Common myeloid progenitor, CD34-positive (primary cell): ENCODE measurements around the gene XIAP.
"Not testable (repeated sequence)": the region's sequence is repeated elsewhere in the genome, so short reads cannot be mapped to it uniquely, and the experiment has no call there.

Source experiments
- CTCF ChIA-PET: fragments of 350-600 bp; sonication (Branson Sonifier 250); formaldehyde crosslinking; loops from one replicate; lab custom pipeline; 2021; ENCODE audit warnings: antibody characterized with exemption; lab: Charles Lee
- POLR2A ChIA-PET: fragments of 350-600 bp; sonication (Branson Sonifier 250); formaldehyde crosslinking; loops from one replicate; lab custom pipeline; 2021; ENCODE audit warnings: antibody characterized with exemption; lab: Charles Lee
- DNase-seq, 3 donors: peaks; one replicate each; pipeline versions ENCODE4 v3.0.0 to v3.0.0-alpha.2; 2013
- H3K27ac ChIP-seq, 2 experiments: 1 replicate in 1 of 2; 2 replicates in 1 of 2; pipeline ENCODE4 v1.7.0; 2013; ENCODE audit warnings: inconsistent platforms in 2 of 2, low read length in 2 of 2, mild to moderate bottlenecking in 2 of 2, low read depth in 1 of 2, moderate library complexity in 1 of 2; ENCODE audit not compliant: severe bottlenecking in 2 of 2, insufficient read depth in 1 of 2, poor library complexity in 1 of 2
- H3K27me3 ChIP-seq, 5 experiments: replicated peaks in 2 of 5; 1 replicate in 3 of 5; 2 replicates in 2 of 5; pipeline versions ENCODE4 v1.6.1 to v1.7.0; 2013; ENCODE audit warnings: low read length in 4 of 5, mild to moderate bottlenecking in 2 of 5, moderate library complexity in 2 of 5, inconsistent platforms in 1 of 5; ENCODE audit not compliant: insufficient read depth in 5 of 5, control insufficient read depth in 4 of 5
- H3K36me3 ChIP-seq, 4 experiments: 1 replicate in 2 of 4; 2 replicates in 2 of 4; pipeline versions ENCODE4 v1.6.1 to v1.7.0; 2013; ENCODE audit warnings: low read length in 3 of 4, control low read depth in 1 of 4, mild to moderate bottlenecking in 1 of 4; ENCODE audit not compliant: control insufficient read depth in 4 of 4, insufficient read depth in 4 of 4
- H3K4me1 ChIP-seq, 4 experiments: 1 replicate in 3 of 4; 2 replicates in 1 of 4; pipeline versions ENCODE4 v1.6.1 to v1.7.1; 2013; ENCODE audit warnings: low read length in 3 of 4, mild to moderate bottlenecking in 3 of 4, control low read depth in 1 of 4, inconsistent platforms in 1 of 4, moderate library complexity in 1 of 4; ENCODE audit not compliant: control insufficient read depth in 4 of 4, insufficient read depth in 4 of 4; ENCODE audit errors: control extremely low read depth in 1 of 4
- H3K4me3 ChIP-seq, 7 experiments: 1 replicate in 4 of 7; 2 replicates in 3 of 7; pipeline versions ENCODE4 v1.5.1 to v1.7.0; 2013; ENCODE audit warnings: mild to moderate bottlenecking in 7 of 7, low read length in 6 of 7, moderate library complexity in 6 of 7, inconsistent platforms in 2 of 7, low read depth in 2 of 7, control low read depth in 1 of 7; ENCODE audit not compliant: insufficient read depth in 4 of 7, control insufficient read depth in 1 of 7; ENCODE audit errors: extremely low read depth in 1 of 7
- H3K9me3 ChIP-seq, 5 experiments: 1 replicate in 4 of 5; 2 replicates in 1 of 5; pipeline versions ENCODE4 v1.6.1 to v1.7.1; 2013; ENCODE audit warnings: low read length in 4 of 5, mild to moderate bottlenecking in 2 of 5, inconsistent platforms in 1 of 5, low read depth in 1 of 5, moderate library complexity in 1 of 5; ENCODE audit not compliant: control insufficient read depth in 4 of 5, insufficient read depth in 2 of 5; ENCODE audit errors: control extremely low read depth in 1 of 5
- WGBS: methylation state at CpG from one replicate; pipeline ENCODE4 v1.1.5; 2013; ENCODE audit not compliant: insufficient coverage; 5-methylcytosine and 5-hydroxymethylcytosine counted together

XIAP gene

DNA sequence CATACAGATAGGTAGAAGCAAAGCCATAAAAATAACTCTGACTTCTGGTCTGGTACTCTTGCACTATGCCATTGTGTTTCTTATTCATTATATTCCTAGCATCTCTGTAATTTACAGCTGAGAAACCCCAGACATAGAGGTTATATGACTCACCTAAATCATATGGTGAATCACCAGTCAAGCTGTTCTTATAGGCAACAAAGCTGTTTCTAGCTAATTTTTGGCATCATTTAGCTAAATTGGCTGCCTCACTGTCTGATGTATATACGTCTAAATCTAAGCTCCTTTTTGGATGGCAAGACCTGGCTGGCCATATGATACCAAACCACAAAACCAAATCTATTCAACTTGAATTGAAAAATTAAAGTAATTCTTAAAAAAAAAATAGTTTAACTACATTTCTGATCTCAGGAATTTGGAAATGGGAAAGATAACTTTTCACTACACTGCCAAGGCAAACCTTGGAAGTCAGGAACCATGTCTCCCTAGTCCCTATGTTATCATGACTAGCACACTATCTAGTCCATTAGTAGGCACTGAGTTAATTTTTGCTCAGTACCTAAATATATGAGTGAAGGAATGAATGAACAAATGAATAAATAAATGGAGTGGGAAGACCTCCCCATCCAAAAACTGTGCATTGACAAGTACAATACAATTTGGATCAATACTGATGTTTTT, 60.4 kb downstream of the XIAP start:
- H3K36me3 ChIP-seq: no peaks in the 10 kb centered on the region
- POLR2A ChIA-PET: no interaction called here

DNA sequence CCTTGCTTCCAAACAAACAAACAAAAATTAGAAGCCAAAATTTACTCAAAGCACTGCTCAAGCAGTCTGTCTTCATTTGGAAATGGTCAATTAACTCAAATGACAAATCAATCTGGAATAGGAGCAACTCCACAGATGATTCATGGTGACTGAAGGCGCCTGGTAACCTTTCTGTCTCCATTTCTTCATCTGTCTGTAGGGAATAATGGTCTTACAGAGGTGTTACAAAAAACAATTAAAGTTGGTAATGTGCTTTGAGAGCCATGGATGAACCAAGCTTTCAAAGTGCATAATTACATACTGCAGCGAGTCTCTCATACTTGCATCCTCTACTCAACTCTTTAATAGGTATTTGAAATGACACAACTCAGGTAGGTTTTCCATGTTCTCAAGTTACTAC, 63.4 kb downstream of the XIAP start:
- Histone ChIP-seq H3K4me3 (no peak overlapping the region), H3K9me3 (no peaks in the 10 kb centered on the region), H3K36me3 (no peaks in the 10 kb centered on the region), H3K27ac (no peak overlapping the region), H3K4me1 (no peaks in the 10 kb centered on the region), H3K27me3 (no peaks in the 10 kb centered on the region)
- WGBS: 86% methylated on average over 1 of the region's 2 CpGs
- no peak for DNase-seq
- ChIA-PET POLR2A (no interaction called here), CTCF (no interaction called here)

More for the DNA sequence above, 60.4 kb downstream of the XIAP start:
- no peaks in the 10 kb centered on the region for H3K9me3 ChIP-seq
- CTCF ChIA-PET: interaction anchor here (0.6 kb wide), 1 partner anchor 91 kb away, joined by 3 read pairs; no protein-coding TSS in a partner anchor
- DNase-seq: no peak
- no peak overlapping the region for H3K4me3 ChIP-seq
- peaks cover 0 to 2% (median 0%) of the 10 kb centered on the region in 5 experiments for H3K27me3 ChIP-seq
- no CpG with 5 or more reads among the region's 1 CpG for WGBS
- no peaks in the 10 kb centered on the region for H3K4me1 ChIP-seq
- H3K27ac ChIP-seq: no peak overlapping the region

DNA sequence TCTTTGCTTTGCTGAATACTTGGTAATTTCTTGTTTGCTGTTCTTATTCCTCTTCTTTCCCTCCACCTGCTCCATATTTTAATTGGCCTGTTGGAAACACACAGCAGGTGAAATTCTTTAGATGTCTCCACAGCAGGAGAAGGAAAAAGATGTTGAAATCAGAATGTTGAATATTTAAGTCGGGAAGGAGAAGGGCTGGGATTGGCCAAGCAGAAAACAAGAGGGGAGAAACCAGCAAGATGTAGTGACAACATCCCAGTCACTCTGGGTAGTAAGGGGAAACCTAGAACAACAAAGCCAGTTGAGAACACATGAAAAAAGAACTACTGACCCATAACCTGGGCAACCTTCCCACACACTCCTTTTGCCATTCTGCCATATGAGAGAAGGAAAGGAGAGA, 64.3 kb downstream of the XIAP start:
- Histone ChIP-seq H3K27me3 (no peaks in the 10 kb centered on the region), H3K27ac (no peak overlapping the region), H3K36me3 (no peaks in the 10 kb centered on the region), H3K4me3 (no peak overlapping the region), H3K4me1 (no peaks in the 10 kb centered on the region), H3K9me3 (no peaks in the 10 kb centered on the region)
- POLR2A ChIA-PET: no interaction called here
- CTCF ChIA-PET: no interaction called here
- DNase-seq: no peak
- WGBS: 67% methylated on average over 1 of the region's 1 CpG

DNA sequence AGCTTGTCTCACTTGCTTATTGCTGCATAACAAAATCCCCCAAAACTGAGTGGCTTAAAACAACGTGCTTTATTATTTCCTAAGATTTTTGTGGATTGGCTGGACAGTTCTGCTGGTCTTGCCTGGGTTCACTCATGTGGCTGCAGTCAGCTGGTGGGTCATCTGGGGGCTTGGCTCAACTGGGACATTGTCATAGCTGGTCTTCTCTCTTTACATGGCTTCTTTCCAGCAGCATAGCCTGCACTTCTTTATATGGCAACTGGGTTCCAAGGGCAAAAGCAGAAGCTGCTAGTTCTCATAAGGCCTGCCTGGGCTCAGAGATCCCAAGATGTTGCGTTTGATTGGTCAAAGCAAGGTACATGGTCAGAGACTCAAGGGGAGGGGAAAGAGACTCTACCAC, 68.0 kb downstream of the XIAP start:
- no peak overlapping the region for H3K4me3 ChIP-seq
- H3K27ac ChIP-seq: no peak overlapping the region
- H3K4me1 ChIP-seq: no peaks in the 10 kb centered on the region
- 95% methylated on average over 2 of the region's 2 CpGs for WGBS
- H3K27me3 ChIP-seq: no peaks in the 10 kb centered on the region
- ChIA-PET CTCF (interaction anchor here (1.0 kb wide), 1 partner anchor 30 kb away, joined by 3 read pairs; no protein-coding TSS in a partner anchor), POLR2A (no interaction called here)
- no peaks in the 10 kb centered on the region for H3K36me3 ChIP-seq
- H3K9me3 ChIP-seq: no peaks in the 10 kb centered on the region
- peak in 1 of 3 donors; percentile 5 for DNase-seq

DNA sequence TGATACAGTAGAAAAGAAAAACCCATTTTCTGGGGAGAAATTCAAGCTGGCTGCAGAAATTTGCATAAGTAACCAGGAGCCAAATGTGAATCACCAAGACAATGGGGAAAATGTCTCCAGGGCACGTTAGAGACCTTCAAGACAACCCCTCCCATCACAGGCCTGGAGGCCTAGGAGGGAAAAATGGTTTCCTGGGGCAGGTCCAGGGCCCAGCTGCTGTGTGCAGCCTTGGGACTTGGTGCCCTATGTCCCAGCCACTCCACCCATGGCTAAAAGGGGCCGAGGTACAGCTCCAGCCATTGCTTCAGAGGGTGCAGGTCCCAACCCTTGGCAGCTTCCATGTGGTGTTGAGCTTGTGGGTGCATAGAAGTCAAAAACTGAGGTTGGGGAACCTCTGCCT, 72.2 kb downstream of the XIAP start:
- H3K4me3 ChIP-seq, DNase-seq, H3K4me1 ChIP-seq, H3K27ac ChIP-seq, H3K9me3 ChIP-seq, H3K27me3 ChIP-seq, H3K36me3 ChIP-seq, POLR2A ChIA-PET, CTCF ChIA-PET: not testable (repeated sequence)
- 72% methylated on average over 2 of the region's 2 CpGs for WGBS

DNA sequence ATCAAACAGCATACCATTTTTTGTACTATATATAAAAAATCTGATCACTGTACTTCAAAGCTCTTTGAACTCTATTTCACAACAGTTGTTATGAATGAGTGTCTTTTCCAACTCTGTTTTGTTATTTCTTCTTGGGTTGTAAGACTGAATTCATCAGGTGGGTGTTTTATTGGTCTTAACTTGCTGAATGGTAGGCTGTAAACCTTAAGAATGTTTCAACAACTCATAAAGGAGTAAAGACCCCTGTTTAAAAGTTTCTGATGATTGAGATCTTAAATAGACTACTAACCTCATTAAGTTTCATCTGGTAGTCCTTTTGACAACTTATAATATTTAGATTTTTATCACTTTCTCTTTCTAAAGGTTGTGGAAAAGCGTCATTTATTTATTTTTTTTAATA, 83.2 kb downstream of the XIAP start:
- WGBS: no CpG with 5 or more reads among the region's 1 CpG
- H3K36me3 ChIP-seq: no peaks in the 10 kb centered on the region
- no peak for DNase-seq
- no peak overlapping the region for H3K4me3 ChIP-seq
- no peaks in the 10 kb centered on the region for H3K4me1 ChIP-seq
- H3K27ac ChIP-seq: no peak overlapping the region
- CTCF ChIA-PET: no interaction called here
- POLR2A ChIA-PET: no interaction called here
- no peaks in the 10 kb centered on the region for H3K27me3 ChIP-seq
- no peaks in the 10 kb centered on the region for H3K9me3 ChIP-seq

DNA sequence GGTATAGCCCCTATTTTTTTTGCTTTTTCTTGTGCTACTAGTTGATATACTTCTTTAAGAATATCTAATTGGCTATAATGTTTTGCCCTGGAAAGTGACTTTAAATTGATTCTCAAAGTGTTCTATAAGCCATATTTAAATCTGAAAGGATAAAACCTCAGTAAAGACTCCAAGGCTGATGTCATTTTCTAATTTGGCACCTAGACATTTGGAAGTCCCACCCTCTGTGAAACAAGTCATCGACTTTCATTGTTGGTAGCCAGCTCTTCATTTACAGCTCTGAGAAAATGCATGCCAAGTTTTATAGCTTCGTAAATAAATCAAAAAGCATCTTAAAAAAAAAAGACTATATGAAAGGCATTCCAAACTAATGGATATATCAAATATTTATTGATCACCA, 83.6 kb downstream of the XIAP start:
- POLR2A ChIA-PET: no interaction called here
- no peak overlapping the region for H3K4me3 ChIP-seq
- no peaks in the 10 kb centered on the region for H3K4me1 ChIP-seq
- WGBS: 80% methylated on average over 1 of the region's 2 CpGs
- no peaks in the 10 kb centered on the region for H3K9me3 ChIP-seq
- H3K27ac ChIP-seq: no peak overlapping the region
- H3K27me3 ChIP-seq: no peaks in the 10 kb centered on the region
- H3K36me3 ChIP-seq: no peaks in the 10 kb centered on the region
- no peak for DNase-seq
- CTCF ChIA-PET: no interaction called here
